ENCODE measurements around the gene GNA12. TPM values are rescaled to one million over a fixed set of nuclear protein-coding genes. Genes with fewer than 3 reads are reported as not detected.

The GNA12 gene
- total RNA-seq, 6 experiments from 2014 or later: 10.3 to 32.1 (median 14.1) TPM

DNA sequence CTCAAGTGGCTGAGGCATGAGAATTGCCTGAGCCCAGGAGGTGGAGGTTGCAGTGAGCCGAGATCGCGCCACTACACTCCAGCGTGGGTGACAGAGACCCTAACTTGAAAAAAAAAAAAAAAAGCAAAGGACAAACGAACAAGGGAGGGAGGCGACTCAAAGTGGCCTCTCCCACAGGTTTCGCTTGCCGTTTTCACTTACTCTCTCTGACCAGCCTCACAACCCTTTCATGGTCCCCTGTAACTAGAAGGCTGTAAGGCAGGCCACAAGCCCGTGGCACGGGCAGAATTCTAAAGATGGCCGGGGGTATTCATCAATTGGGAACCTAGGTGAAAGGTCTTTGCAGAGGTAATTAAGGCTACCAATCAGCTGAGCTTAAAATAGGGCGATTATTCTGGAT lies 25.5 kb downstream of the GNA12 start:
- no peaks in the 10 kb centered on the region for H3K9me3 ChIP-seq
- DNase-seq (peak in 1 of 3 donors; percentile 36), ATAC-seq (no peak)
- H3K4me1 ChIP-seq: peaks cover 2 to 49% (median 9%) of the 10 kb centered on the region in 4 donors
- no peaks in the 10 kb centered on the region for H3K36me3 ChIP-seq
- H3K4me3 ChIP-seq: no peak overlapping the region
- H3K27me3 ChIP-seq: no peaks in the 10 kb centered on the region
- WGBS (ENCODE audit: insufficient coverage, low coverage, low lambda C conversion rate, missing lambda C conversion rate): 89% methylated on average over 9 of the region's 12 CpGs
- H3K27ac ChIP-seq: peak overlapping the region in 1 of 3 donors; percentile 79
- intact Hi-C loops (cut with DNase I): no loop called here
- TF ChIP-seq, protein P1, sequence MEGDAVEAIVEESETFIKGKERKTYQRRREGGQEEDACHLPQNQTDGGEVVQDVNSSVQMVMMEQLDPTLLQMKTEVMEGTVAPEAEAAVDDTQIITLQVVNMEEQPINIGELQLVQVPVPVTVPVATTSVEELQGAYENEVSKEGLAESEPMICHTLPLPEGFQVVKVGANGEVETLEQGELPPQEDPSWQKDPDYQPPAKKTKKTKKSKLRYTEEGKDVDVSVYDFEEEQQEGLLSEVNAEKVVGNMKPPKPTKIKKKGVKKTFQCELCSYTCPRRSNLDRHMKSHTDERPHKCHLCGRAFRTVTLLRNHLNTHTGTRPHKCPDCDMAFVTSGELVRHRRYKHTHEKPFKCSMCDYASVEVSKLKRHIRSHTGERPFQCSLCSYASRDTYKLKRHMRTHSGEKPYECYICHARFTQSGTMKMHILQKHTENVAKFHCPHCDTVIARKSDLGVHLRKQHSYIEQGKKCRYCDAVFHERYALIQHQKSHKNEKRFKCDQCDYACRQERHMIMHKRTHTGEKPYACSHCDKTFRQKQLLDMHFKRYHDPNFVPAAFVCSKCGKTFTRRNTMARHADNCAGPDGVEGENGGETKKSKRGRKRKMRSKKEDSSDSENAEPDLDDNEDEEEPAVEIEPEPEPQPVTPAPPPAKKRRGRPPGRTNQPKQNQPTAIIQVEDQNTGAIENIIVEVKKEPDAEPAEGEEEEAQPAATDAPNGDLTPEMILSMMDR (IDR thresholded peaks at IDR 0.05): no peak
- TF ChIP-seq POLR2A (IDR thresholded peaks at IDR 0.05): no peak

DNA sequence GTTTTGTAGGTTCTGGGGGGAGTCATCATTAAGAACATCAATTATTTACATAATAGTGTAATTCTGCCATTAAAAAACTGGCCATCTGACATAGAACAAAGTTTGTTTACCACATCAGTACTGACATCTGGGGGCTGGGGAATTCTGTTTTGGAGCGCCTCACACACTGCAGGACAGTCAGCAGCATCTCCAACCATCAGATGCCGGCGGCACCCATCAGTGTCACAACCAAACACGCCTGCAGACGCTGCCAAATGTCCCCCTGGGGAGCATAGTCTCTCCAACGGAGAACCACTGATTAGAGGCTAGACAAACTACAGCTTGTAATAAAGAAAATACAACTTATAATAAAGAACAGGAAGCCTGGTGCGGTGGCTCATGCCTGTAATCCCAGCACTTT lies 26.0 kb downstream of the GNA12 start:
- ATAC-seq (no peak), DNase-seq (no peak)
- Histone ChIP-seq H3K27ac (peak overlapping the region in 1 of 3 donors; percentile 79), H3K27me3 (no peaks in the 10 kb centered on the region), H3K4me1 (peaks cover 2 to 49% (median 9%) of the 10 kb centered on the region in 4 donors), H3K4me3 (no peak overlapping the region), H3K36me3 (no peaks in the 10 kb centered on the region), H3K9me3 (no peaks in the 10 kb centered on the region)
- no peak for TF ChIP-seq POLR2A (IDR thresholded peaks at IDR 0.05)
- TF ChIP-seq, protein P1 (IDR thresholded peaks at IDR 0.05): no peak
- WGBS (ENCODE audit: insufficient coverage, low coverage, low lambda C conversion rate, missing lambda C conversion rate): 52% methylated on average over 7 of the region's 7 CpGs
- intact Hi-C loops (cut with DNase I): no loop called here

DNA sequence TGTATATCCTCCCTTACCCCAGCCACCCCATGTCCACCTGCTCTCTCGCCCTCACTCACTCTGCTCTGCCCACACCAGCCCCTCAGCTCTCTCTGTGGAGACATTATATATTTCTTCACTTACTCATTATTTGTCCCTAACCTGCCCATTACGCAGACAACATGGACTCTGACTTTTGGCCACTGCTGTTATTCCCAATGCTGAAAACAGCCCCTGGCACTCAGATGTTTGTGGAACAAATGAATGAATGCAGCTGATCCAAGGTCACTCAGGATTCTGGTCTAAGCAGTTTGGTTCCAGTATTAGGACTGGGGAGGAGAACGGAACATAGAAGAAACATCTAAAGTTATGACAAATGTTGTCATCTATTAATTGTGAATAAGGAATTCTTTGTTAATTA lies 26.7 kb downstream of the GNA12 start:
- Histone ChIP-seq H3K36me3 (no peaks in the 10 kb centered on the region), H3K4me3 (no peak overlapping the region), H3K9me3 (no peaks in the 10 kb centered on the region), H3K27me3 (no peaks in the 10 kb centered on the region), H3K4me1 (peaks cover 2 to 49% (median 9%) of the 10 kb centered on the region in 4 donors), H3K27ac (peak overlapping the region in 2 of 3 donors; percentile 22 to 79)
- DNase-seq (peak in 1 of 3 donors; percentile 80), ATAC-seq (peak; percentile 53 to 68 (median 60))
- intact Hi-C loops (cut with DNase I): no loop called here
- WGBS (ENCODE audit: insufficient coverage, low coverage, low lambda C conversion rate, missing lambda C conversion rate): 41% methylated on average over 3 of the region's 3 CpGs
- TF ChIP-seq, protein P1 (IDR thresholded peaks at IDR 0.05): no peak
- peak; percentile 46 for TF ChIP-seq POLR2A (IDR thresholded peaks at IDR 0.05)

- TF ChIP-seq POLR2A (IDR thresholded peaks at IDR 0.05): no peak
- TF ChIP-seq, protein P1 (IDR thresholded peaks at IDR 0.05): no peak
- ATAC-seq (no peak), DNase-seq (no peak)
- Histone ChIP-seq H3K36me3 (no peaks in the 10 kb centered on the region), H3K9me3 (no peaks in the 10 kb centered on the region), H3K4me3 (no peak overlapping the region), H3K27me3 (no peaks in the 10 kb centered on the region), H3K4me1 (peaks cover 0 to 49% (median 4%) of the 10 kb centered on the region in 4 donors), H3K27ac (no peak overlapping the region)
- 0% methylated on average over 1 of the region's 16 CpGs for WGBS (ENCODE audit: insufficient coverage, low coverage, low lambda C conversion rate, missing lambda C conversion rate)
- intact Hi-C loops (cut with DNase I): no loop called here
Measured at GRCh38 chr7:2815875-2816245, 28.2 kb downstream of the GNA12 start.

Measured in right lobe of liver (tissue), 6 donors.